ENCODE data around the gene GNAL.

Gene GNAL

GRCh38 chr18:11754979-11755378 lies 65.9 kb downstream of the GNAL start:
- no peak overlapping the region for H3K4me3 ChIP-seq (ENCODE audit: insufficient read depth, low read depth, low read length, poor library complexity, severe bottlenecking)
- no peaks in the 10 kb centered on the region for H3K36me3 ChIP-seq (ENCODE audit: control insufficient read depth, insufficient read depth, low read length)
- no peaks in the 10 kb centered on the region for H3K4me1 ChIP-seq (ENCODE audit: control insufficient read depth, insufficient read depth, low read length, poor library complexity, severe bottlenecking)
- DNase-seq: no peak
- H3K27ac ChIP-seq (ENCODE audit: insufficient read depth, low read length, poor library complexity, severe bottlenecking): no peak overlapping the region
- no peaks in the 10 kb centered on the region for H3K9me3 ChIP-seq (ENCODE audit: control insufficient read depth, low read length)
- peaks cover 6% of the 10 kb centered on the region for H3K27me3 ChIP-seq (replicated peaks; ENCODE audit: control insufficient read depth, insufficient read depth, low read length, poor library complexity, severe bottlenecking)

- Histone ChIP-seq H3K36me3 (ENCODE audit: control insufficient read depth, insufficient read depth, low read length) (no peaks in the 10 kb centered on the region), H3K4me3 (ENCODE audit: insufficient read depth, low read depth, low read length, poor library complexity, severe bottlenecking) (no peak overlapping the region), H3K27me3 (replicated peaks; ENCODE audit: control insufficient read depth, insufficient read depth, low read length, poor library complexity, severe bottlenecking) (peaks cover under 1% of the 10 kb centered on the region), H3K27ac (ENCODE audit: insufficient read depth, low read length, poor library complexity, severe bottlenecking) (no peak overlapping the region), H3K9me3 (ENCODE audit: control insufficient read depth, low read length) (no peaks in the 10 kb centered on the region), H3K4me1 (ENCODE audit: control insufficient read depth, insufficient read depth, low read length, poor library complexity, severe bottlenecking) (no peaks in the 10 kb centered on the region)
- no peak for DNase-seq
Observed at GRCh38 chr18:11757084-11757590, 68.1 kb downstream of the GNAL start.

GRCh38 chr18:11759456-11759855 lies 70.4 kb downstream of the GNAL start:
- Histone ChIP-seq H3K9me3 (ENCODE audit: control insufficient read depth, low read length) (no peaks in the 10 kb centered on the region), H3K4me1 (ENCODE audit: control insufficient read depth, insufficient read depth, low read length, poor library complexity, severe bottlenecking) (no peaks in the 10 kb centered on the region)
- no peak for DNase-seq

GRCh38 chr18:11760498-11761167 lies 71.6 kb downstream of the GNAL start:
- no peaks in the 10 kb centered on the region for H3K36me3 ChIP-seq (ENCODE audit: control insufficient read depth, insufficient read depth, low read length)
- H3K9me3 ChIP-seq (ENCODE audit: control insufficient read depth, low read length): no peaks in the 10 kb centered on the region
- no peak overlapping the region for H3K27ac ChIP-seq (ENCODE audit: insufficient read depth, low read length, poor library complexity, severe bottlenecking)
- no peak for DNase-seq
- H3K4me3 ChIP-seq (ENCODE audit: insufficient read depth, low read depth, low read length, poor library complexity, severe bottlenecking): no peak overlapping the region
- H3K4me1 ChIP-seq (ENCODE audit: control insufficient read depth, insufficient read depth, low read length, poor library complexity, severe bottlenecking): no peaks in the 10 kb centered on the region
- no peaks in the 10 kb centered on the region for H3K27me3 ChIP-seq (replicated peaks; ENCODE audit: control insufficient read depth, insufficient read depth, low read length, poor library complexity, severe bottlenecking)

More at GRCh38 chr18:11759456-11759855, 70.4 kb downstream of the GNAL start:
- Histone ChIP-seq H3K36me3 (ENCODE audit: control insufficient read depth, insufficient read depth, low read length) (no peaks in the 10 kb centered on the region), H3K27me3 (replicated peaks; ENCODE audit: control insufficient read depth, insufficient read depth, low read length, poor library complexity, severe bottlenecking) (no peaks in the 10 kb centered on the region), H3K4me3 (ENCODE audit: insufficient read depth, low read depth, low read length, poor library complexity, severe bottlenecking) (no peak overlapping the region), H3K27ac (ENCODE audit: insufficient read depth, low read length, poor library complexity, severe bottlenecking) (no peak overlapping the region)

- Histone ChIP-seq H3K9me3 (ENCODE audit: control insufficient read depth, low read length) (no peaks in the 10 kb centered on the region), H3K4me1 (ENCODE audit: control insufficient read depth, insufficient read depth, low read length, poor library complexity, severe bottlenecking) (no peaks in the 10 kb centered on the region), H3K36me3 (ENCODE audit: control insufficient read depth, insufficient read depth, low read length) (no peaks in the 10 kb centered on the region), H3K4me3 (ENCODE audit: insufficient read depth, low read depth, low read length, poor library complexity, severe bottlenecking) (no peak overlapping the region), H3K27ac (ENCODE audit: insufficient read depth, low read length, poor library complexity, severe bottlenecking) (no peak overlapping the region), H3K27me3 (replicated peaks; ENCODE audit: control insufficient read depth, insufficient read depth, low read length, poor library complexity, severe bottlenecking) (no peaks in the 10 kb centered on the region)
- DNase-seq: no peak
Observed at GRCh38 chr18:11761553-11761952, 72.5 kb downstream of the GNAL start.

GRCh38 chr18:11762429-11762828 lies 73.4 kb downstream of the GNAL start:
- no peaks in the 10 kb centered on the region for H3K4me1 ChIP-seq (ENCODE audit: control insufficient read depth, insufficient read depth, low read length, poor library complexity, severe bottlenecking)
- no peaks in the 10 kb centered on the region for H3K27me3 ChIP-seq (replicated peaks; ENCODE audit: control insufficient read depth, insufficient read depth, low read length, poor library complexity, severe bottlenecking)
- H3K36me3 ChIP-seq (ENCODE audit: control insufficient read depth, insufficient read depth, low read length): no peaks in the 10 kb centered on the region
- no peak overlapping the region for H3K4me3 ChIP-seq (ENCODE audit: insufficient read depth, low read depth, low read length, poor library complexity, severe bottlenecking)
- H3K9me3 ChIP-seq (ENCODE audit: control insufficient read depth, low read length): no peaks in the 10 kb centered on the region
- no peak overlapping the region for H3K27ac ChIP-seq (ENCODE audit: insufficient read depth, low read length, poor library complexity, severe bottlenecking)
- DNase-seq: no peak

- DNase-seq: no peak
- Histone ChIP-seq H3K27ac (ENCODE audit: insufficient read depth, low read length, poor library complexity, severe bottlenecking) (no peak overlapping the region), H3K27me3 (replicated peaks; ENCODE audit: control insufficient read depth, insufficient read depth, low read length, poor library complexity, severe bottlenecking) (no peaks in the 10 kb centered on the region), H3K4me3 (ENCODE audit: insufficient read depth, low read depth, low read length, poor library complexity, severe bottlenecking) (no peak overlapping the region), H3K9me3 (ENCODE audit: control insufficient read depth, low read length) (no peaks in the 10 kb centered on the region), H3K36me3 (ENCODE audit: control insufficient read depth, insufficient read depth, low read length) (no peaks in the 10 kb centered on the region), H3K4me1 (ENCODE audit: control insufficient read depth, insufficient read depth, low read length, poor library complexity, severe bottlenecking) (no peaks in the 10 kb centered on the region)
Observed at GRCh38 chr18:11767329-11767728, 78.3 kb downstream of the GNAL start.

- no peaks in the 10 kb centered on the region for H3K36me3 ChIP-seq (ENCODE audit: control insufficient read depth, insufficient read depth, low read length)
- no peaks in the 10 kb centered on the region for H3K4me1 ChIP-seq (ENCODE audit: control insufficient read depth, insufficient read depth, low read length, poor library complexity, severe bottlenecking)
- DNase-seq: no peak
- H3K27me3 ChIP-seq (replicated peaks; ENCODE audit: control insufficient read depth, insufficient read depth, low read length, poor library complexity, severe bottlenecking): no peaks in the 10 kb centered on the region
- H3K4me3 ChIP-seq (ENCODE audit: insufficient read depth, low read depth, low read length, poor library complexity, severe bottlenecking): no peak overlapping the region
- H3K27ac ChIP-seq (ENCODE audit: insufficient read depth, low read length, poor library complexity, severe bottlenecking): no peak overlapping the region
- no peaks in the 10 kb centered on the region for H3K9me3 ChIP-seq (ENCODE audit: control insufficient read depth, low read length)
Observed at GRCh38 chr18:11767935-11768334, 78.9 kb downstream of the GNAL start.

- no peaks in the 10 kb centered on the region for H3K9me3 ChIP-seq (ENCODE audit: control insufficient read depth, low read length)
- H3K36me3 ChIP-seq (ENCODE audit: control insufficient read depth, insufficient read depth, low read length): no peaks in the 10 kb centered on the region
- H3K4me1 ChIP-seq (ENCODE audit: control insufficient read depth, insufficient read depth, low read length, poor library complexity, severe bottlenecking): no peaks in the 10 kb centered on the region
- H3K27ac ChIP-seq (ENCODE audit: insufficient read depth, low read length, poor library complexity, severe bottlenecking): no peak overlapping the region
- DNase-seq: no peak
- peaks cover 3% of the 10 kb centered on the region for H3K27me3 ChIP-seq (replicated peaks; ENCODE audit: control insufficient read depth, insufficient read depth, low read length, poor library complexity, severe bottlenecking)
- H3K4me3 ChIP-seq (ENCODE audit: insufficient read depth, low read depth, low read length, poor library complexity, severe bottlenecking): no peak overlapping the region
Observed at GRCh38 chr18:11775436-11776174, 86.5 kb downstream of the GNAL start.

- H3K36me3 ChIP-seq (ENCODE audit: control insufficient read depth, insufficient read depth, low read length): no peaks in the 10 kb centered on the region
- peaks cover 3% of the 10 kb centered on the region for H3K27me3 ChIP-seq (replicated peaks; ENCODE audit: control insufficient read depth, insufficient read depth, low read length, poor library complexity, severe bottlenecking)
- H3K4me1 ChIP-seq (ENCODE audit: control insufficient read depth, insufficient read depth, low read length, poor library complexity, severe bottlenecking): no peaks in the 10 kb centered on the region
Observed at GRCh38 chr18:11780042-11780441, 91.0 kb downstream of the GNAL start.

More at GRCh38 chr18:11780042-11780441, 91.0 kb downstream of the GNAL start:
- no peak for DNase-seq
- Histone ChIP-seq H3K27ac (ENCODE audit: insufficient read depth, low read length, poor library complexity, severe bottlenecking) (no peak overlapping the region), H3K4me3 (ENCODE audit: insufficient read depth, low read depth, low read length, poor library complexity, severe bottlenecking) (no peak overlapping the region), H3K9me3 (ENCODE audit: control insufficient read depth, low read length) (no peaks in the 10 kb centered on the region)

Data from effector memory CD4-positive, alpha-beta T cell (primary cell).